WTC11 (cell line): Measurements from ENCODE around the gene KLC4. TPM values are rescaled to one million over a fixed set of nuclear protein-coding genes. Genes with fewer than 3 reads are reported as not detected.

ENCODE experiments used
- ATAC-seq: fragments of 200-7000 bp; cut with Tn5 transposase; 2 replicates; pipeline ENCODE4 v1.10.0; 2021; ENCODE audit warnings: mild to moderate bottlenecking, moderate library complexity
- CTCF ChIA-PET: fragments of 300-600 bp; sonication (Branson Sonifier 250); formaldehyde crosslinking; loops from one replicate; lab custom pipeline; 2021; ENCODE audit warnings: antibody characterized with exemption; lab: Charles Lee
- POLR2A ChIA-PET: fragments of 350-600 bp; sonication (Branson Sonifier 250); formaldehyde crosslinking; loops from one replicate; lab custom pipeline; 2021; ENCODE audit warnings: antibody characterized with exemption; lab: Charles Lee
- DNase-seq: peaks from one replicate; pipeline ENCODE4 v3.0.0; 2021; ENCODE audit warnings: low spot score
- H3K27ac Mint-ChIP-seq: 2 replicates; pipeline ENCODE4 v1.8.0; 2021; ENCODE audit warnings: mixed read lengths
- H3K27me3 Mint-ChIP-seq: 2 replicates; pipeline ENCODE4 v1.8.0; 2021; ENCODE audit warnings: low read depth, mild to moderate bottlenecking, moderate library complexity, mixed read lengths
- H3K36me3 Mint-ChIP-seq: 2 replicates; pipeline ENCODE4 v1.8.0; 2021; ENCODE audit warnings: mixed read lengths
- H3K4me1 Mint-ChIP-seq: 2 replicates; pipeline ENCODE4 v1.8.0; 2022; ENCODE audit warnings: mixed read lengths
- H3K4me3 Mint-ChIP-seq: 2 replicates; pipeline ENCODE4 v1.8.0; 2021; ENCODE audit warnings: mild to moderate bottlenecking, moderate library complexity, mixed read lengths
- H3K9me3 Mint-ChIP-seq: 2 replicates; pipeline ENCODE4 v1.8.0; 2021; ENCODE audit warnings: mixed read lengths
- CREB1 ChIP-seq: sonication (generic); formaldehyde crosslinking; IDR thresholded peaks from 2 replicates; pipeline ENCODE4 v1.8.0; 2023; ENCODE audit warnings: mild to moderate bottlenecking, missing genetic modification reagents
- CREM ChIP-seq: sonication (generic); formaldehyde crosslinking; IDR thresholded peaks from 2 replicates; pipeline ENCODE4 v1.8.1; 2022; ENCODE audit warnings: mild to moderate bottlenecking, missing genetic modification reagents, moderate library complexity
- FOXP1 ChIP-seq: sonication (generic); formaldehyde crosslinking; IDR thresholded peaks from 2 replicates; pipeline ENCODE4 v1.8.0; 2022; ENCODE audit warnings: missing genetic modification reagents, mild to moderate bottlenecking, moderate library complexity, borderline replicate concordance
- GRHL2 ChIP-seq: fragments of 250-450 bp; sonication (Bioruptor Pico); IDR thresholded peaks from 2 replicates; pipeline ENCODE4 v1.8.0; 2022; ENCODE audit warnings: mild to moderate bottlenecking, moderate library complexity; ENCODE audit not compliant: insufficient replicate concordance, severe bottlenecking
- IRF2 ChIP-seq: sonication (generic); formaldehyde crosslinking; IDR thresholded peaks from 2 replicates; pipeline ENCODE4 v1.8.0; 2022; ENCODE audit warnings: low read depth, missing genetic modification reagents, borderline replicate concordance
- KAT7 ChIP-seq: sonication (generic); formaldehyde crosslinking; IDR thresholded peaks from 2 replicates; pipeline ENCODE4 v1.8.1; 2023; ENCODE audit warnings: missing genetic modification reagents, mild to moderate bottlenecking, borderline replicate concordance
- MYBL2 ChIP-seq: sonication (generic); formaldehyde crosslinking; IDR thresholded peaks from 2 replicates; pipeline ENCODE4 v1.8.1; 2023; ENCODE audit warnings: mild to moderate bottlenecking, moderate library complexity, missing genetic modification reagents
- SOX15 ChIP-seq: fragments of 250-450 bp; sonication (Bioruptor Pico); IDR thresholded peaks from 2 replicates; pipeline ENCODE4 v1.9.0; 2021; ENCODE audit warnings: mild to moderate bottlenecking
- ZNF138 ChIP-seq: sonication (generic); formaldehyde crosslinking; conservative IDR thresholded peaks from 2 replicates; pipeline ENCODE4 v1.8.1; 2022; ENCODE audit warnings: mild to moderate bottlenecking, moderate library complexity, missing genetic modification reagents
- ZNF317 ChIP-seq: sonication (generic); formaldehyde crosslinking; IDR thresholded peaks from 2 replicates; pipeline ENCODE4 v1.8.1; 2023; ENCODE audit warnings: low read depth, mild to moderate bottlenecking, moderate library complexity, missing genetic modification reagents, borderline replicate concordance
- ZNF423 ChIP-seq: fragments of 250-450 bp; sonication (Bioruptor Pico); IDR thresholded peaks from 2 replicates; pipeline ENCODE4 v2.1.2; 2022; ENCODE audit warnings: mild to moderate bottlenecking, moderate library complexity
- total RNA-seq: library from RNA; stranded (reverse); gene quantifications from 3 replicates; pipeline ENCODE4 v1.2.3, GENCODE V29; 2021
- TF ChIP-seq, protein P1 (sequence below): fragments of 250-450 bp; sonication (Bioruptor Pico); conservative IDR thresholded peaks from 2 replicates; pipeline ENCODE4 v1.9.0; 2021; ENCODE audit warnings: mild to moderate bottlenecking
- TF ChIP-seq, protein P2 (sequence below): sonication (generic); formaldehyde crosslinking; IDR thresholded peaks from 2 replicates; pipeline ENCODE4 v1.8.1; 2022; ENCODE audit warnings: low read depth, missing genetic modification reagents, borderline replicate concordance
- TF ChIP-seq, protein P3 (sequence below): sonication (generic); formaldehyde crosslinking; IDR thresholded peaks from 2 replicates; pipeline ENCODE4 v1.8.1; 2023; ENCODE audit warnings: mild to moderate bottlenecking, missing genetic modification reagents, borderline replicate concordance
- TF ChIP-seq, protein P4 (sequence below): fragments of 250-450 bp; sonication (Bioruptor Pico); IDR thresholded peaks from 2 replicates; pipeline ENCODE4 v2.1.2; 2022; ENCODE audit warnings: mild to moderate bottlenecking, moderate library complexity
- TF ChIP-seq, protein P5 (sequence below): fragments of 250-450 bp; sonication (Bioruptor Pico); IDR thresholded peaks from 2 replicates; pipeline ENCODE4 v1.9.0; 2021; ENCODE audit warnings: mild to moderate bottlenecking, borderline replicate concordance
- TF ChIP-seq, protein P6 (sequence below): sonication (generic); formaldehyde crosslinking; IDR thresholded peaks from 2 replicates; pipeline ENCODE4 v1.8.0; 2023; ENCODE audit warnings: mild to moderate bottlenecking, missing genetic modification reagents

The KLC4 gene
- total RNA-seq, 1 experiment from 2014 or later, result 35.7 TPM

DNA sequence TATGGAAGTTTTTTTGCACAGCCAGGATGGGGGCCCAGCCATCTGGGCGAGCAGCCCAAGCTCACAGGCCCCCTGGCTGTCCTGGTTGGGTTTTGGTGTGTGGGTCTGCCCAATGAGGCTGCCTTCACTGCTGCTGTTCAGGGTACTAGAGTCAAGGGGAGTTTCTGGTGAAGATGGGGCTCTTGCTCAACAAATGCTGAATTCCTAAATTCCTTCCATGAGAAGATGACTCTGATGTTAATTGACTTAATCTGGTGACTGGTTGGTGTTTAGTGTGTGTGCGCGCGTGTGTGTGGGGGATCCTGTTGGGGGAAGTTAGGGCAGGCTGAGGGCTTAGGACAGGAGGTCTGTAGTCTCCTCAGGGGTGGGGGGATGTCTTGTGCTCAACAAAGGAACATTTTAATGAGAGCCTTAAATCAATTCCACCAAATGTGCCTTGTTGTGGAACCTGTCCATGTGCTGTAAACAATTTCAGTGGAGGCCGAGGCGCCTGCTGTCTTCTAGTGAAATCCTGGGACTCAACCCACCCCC lies 18.6 kb downstream of the KLC4 start:
- Mint-ChIP-seq H3K36me3 (no peaks in the 10 kb centered on the region), H3K27me3 (no peaks in the 10 kb centered on the region), H3K4me1 (peaks cover 35% of the 10 kb centered on the region), H3K4me3 (peak overlapping the region; percentile 84), H3K9me3 (no peaks in the 10 kb centered on the region)
- DNase-seq (no peak), ATAC-seq (no peak)
- CTCF ChIA-PET, result interaction anchor here (2.3 to 3.2 kb wide), 2 partner anchors 24 to 65 kb away, joined by 4 to 50 read pairs; partner anchors contain the start of gene CUL7
- POLR2A ChIA-PET, result interaction anchor here (2.6 kb wide), 1 partner anchor 19 kb away, joined by 10 read pairs; no protein-coding TSS in a partner anchor
- TF ChIP-seq, protein P1, sequence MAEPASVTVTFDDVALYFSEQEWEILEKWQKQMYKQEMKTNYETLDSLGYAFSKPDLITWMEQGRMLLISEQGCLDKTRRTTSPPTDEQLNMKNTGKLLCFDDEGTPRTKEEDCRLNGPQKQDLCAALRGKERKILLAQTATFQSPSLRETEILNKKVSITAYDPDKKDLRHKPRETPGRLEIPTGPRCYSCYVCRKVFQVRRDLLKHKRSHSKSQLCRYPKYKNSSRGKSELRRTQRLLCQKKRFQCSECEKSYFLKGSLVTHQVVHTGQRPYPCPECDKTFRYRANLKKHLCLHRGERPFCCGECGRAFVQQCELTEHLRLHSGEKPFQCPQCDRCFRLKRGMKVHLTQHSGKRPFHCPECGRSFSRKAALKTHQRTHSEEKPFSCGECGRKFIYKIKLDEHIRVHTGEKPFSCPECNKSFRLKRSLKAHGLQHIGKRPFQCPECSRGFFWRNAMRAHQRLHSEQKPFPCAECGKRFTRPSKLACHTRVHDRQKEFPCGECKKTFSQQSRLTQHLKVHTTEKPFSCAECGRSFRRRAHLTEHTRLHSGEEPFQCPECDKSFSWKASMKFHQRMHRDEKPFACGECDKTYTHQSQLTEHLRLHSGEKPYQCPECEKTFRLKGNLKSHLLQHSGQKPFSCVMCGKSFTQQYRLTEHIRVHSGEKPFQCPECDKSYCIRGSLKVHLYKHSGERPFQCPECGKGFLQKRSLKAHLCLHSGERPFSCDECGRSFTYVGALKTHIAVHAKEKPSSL, result no peak
- TF ChIP-seq ZNF317 (no peak), FOXP1 (CRISPR knock-in tag) (no peak), GRHL2 (CRISPR knock-in tag) (no peak), KAT7 (CRISPR knock-in tag) (no peak), MYBL2 (no peak), CREM (CRISPR knock-in tag) (no peak), IRF2 (no peak), ZNF423 (CRISPR knock-in tag) (no peak), SOX15 (CRISPR knock-in tag) (no peak), ZNF138 (CRISPR knock-in tag) (no peak), CREB1 (CRISPR knock-in tag) (no peak)
- TF ChIP-seq, protein P2, sequence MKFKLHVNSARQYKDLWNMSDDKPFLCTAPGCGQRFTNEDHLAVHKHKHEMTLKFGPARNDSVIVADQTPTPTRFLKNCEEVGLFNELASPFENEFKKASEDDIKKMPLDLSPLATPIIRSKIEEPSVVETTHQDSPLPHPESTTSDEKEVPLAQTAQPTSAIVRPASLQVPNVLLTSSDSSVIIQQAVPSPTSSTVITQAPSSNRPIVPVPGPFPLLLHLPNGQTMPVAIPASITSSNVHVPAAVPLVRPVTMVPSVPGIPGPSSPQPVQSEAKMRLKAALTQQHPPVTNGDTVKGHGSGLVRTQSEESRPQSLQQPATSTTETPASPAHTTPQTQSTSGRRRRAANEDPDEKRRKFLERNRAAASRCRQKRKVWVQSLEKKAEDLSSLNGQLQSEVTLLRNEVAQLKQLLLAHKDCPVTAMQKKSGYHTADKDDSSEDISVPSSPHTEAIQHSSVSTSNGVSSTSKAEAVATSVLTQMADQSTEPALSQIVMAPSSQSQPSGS, result no peak
- TF ChIP-seq, protein P3, sequence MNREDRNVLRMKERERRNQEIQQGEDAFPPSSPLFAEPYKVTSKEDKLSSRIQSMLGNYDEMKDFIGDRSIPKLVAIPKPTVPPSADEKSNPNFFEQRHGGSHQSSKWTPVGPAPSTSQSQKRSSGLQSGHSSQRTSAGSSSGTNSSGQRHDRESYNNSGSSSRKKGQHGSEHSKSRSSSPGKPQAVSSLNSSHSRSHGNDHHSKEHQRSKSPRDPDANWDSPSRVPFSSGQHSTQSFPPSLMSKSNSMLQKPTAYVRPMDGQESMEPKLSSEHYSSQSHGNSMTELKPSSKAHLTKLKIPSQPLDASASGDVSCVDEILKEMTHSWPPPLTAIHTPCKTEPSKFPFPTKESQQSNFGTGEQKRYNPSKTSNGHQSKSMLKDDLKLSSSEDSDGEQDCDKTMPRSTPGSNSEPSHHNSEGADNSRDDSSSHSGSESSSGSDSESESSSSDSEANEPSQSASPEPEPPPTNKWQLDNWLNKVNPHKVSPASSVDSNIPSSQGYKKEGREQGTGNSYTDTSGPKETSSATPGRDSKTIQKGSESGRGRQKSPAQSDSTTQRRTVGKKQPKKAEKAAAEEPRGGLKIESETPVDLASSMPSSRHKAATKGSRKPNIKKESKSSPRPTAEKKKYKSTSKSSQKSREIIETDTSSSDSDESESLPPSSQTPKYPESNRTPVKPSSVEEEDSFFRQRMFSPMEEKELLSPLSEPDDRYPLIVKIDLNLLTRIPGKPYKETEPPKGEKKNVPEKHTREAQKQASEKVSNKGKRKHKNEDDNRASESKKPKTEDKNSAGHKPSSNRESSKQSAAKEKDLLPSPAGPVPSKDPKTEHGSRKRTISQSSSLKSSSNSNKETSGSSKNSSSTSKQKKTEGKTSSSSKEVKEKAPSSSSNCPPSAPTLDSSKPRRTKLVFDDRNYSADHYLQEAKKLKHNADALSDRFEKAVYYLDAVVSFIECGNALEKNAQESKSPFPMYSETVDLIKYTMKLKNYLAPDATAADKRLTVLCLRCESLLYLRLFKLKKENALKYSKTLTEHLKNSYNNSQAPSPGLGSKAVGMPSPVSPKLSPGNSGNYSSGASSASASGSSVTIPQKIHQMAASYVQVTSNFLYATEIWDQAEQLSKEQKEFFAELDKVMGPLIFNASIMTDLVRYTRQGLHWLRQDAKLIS (CRISPR knock-in tag), result no peak
- TF ChIP-seq, protein P4, sequence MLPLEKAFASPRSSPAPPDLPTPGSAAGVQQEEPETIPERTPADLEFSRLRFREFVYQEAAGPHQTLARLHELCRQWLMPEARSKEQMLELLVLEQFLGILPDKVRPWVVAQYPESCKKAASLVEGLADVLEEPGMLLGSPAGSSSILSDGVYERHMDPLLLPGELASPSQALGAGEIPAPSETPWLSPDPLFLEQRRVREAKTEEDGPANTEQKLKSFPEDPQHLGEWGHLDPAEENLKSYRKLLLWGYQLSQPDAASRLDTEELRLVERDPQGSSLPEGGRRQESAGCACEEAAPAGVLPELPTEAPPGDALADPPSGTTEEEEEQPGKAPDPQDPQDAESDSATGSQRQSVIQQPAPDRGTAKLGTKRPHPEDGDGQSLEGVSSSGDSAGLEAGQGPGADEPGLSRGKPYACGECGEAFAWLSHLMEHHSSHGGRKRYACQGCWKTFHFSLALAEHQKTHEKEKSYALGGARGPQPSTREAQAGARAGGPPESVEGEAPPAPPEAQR (CRISPR knock-in tag), result no peak
- TF ChIP-seq, protein P5, sequence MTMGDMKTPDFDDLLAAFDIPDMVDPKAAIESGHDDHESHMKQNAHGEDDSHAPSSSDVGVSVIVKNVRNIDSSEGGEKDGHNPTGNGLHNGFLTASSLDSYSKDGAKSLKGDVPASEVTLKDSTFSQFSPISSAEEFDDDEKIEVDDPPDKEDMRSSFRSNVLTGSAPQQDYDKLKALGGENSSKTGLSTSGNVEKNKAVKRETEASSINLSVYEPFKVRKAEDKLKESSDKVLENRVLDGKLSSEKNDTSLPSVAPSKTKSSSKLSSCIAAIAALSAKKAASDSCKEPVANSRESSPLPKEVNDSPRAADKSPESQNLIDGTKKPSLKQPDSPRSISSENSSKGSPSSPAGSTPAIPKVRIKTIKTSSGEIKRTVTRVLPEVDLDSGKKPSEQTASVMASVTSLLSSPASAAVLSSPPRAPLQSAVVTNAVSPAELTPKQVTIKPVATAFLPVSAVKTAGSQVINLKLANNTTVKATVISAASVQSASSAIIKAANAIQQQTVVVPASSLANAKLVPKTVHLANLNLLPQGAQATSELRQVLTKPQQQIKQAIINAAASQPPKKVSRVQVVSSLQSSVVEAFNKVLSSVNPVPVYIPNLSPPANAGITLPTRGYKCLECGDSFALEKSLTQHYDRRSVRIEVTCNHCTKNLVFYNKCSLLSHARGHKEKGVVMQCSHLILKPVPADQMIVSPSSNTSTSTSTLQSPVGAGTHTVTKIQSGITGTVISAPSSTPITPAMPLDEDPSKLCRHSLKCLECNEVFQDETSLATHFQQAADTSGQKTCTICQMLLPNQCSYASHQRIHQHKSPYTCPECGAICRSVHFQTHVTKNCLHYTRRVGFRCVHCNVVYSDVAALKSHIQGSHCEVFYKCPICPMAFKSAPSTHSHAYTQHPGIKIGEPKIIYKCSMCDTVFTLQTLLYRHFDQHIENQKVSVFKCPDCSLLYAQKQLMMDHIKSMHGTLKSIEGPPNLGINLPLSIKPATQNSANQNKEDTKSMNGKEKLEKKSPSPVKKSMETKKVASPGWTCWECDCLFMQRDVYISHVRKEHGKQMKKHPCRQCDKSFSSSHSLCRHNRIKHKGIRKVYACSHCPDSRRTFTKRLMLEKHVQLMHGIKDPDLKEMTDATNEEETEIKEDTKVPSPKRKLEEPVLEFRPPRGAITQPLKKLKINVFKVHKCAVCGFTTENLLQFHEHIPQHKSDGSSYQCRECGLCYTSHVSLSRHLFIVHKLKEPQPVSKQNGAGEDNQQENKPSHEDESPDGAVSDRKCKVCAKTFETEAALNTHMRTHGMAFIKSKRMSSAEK (CRISPR knock-in tag), result no peak
- TF ChIP-seq, protein P6, sequence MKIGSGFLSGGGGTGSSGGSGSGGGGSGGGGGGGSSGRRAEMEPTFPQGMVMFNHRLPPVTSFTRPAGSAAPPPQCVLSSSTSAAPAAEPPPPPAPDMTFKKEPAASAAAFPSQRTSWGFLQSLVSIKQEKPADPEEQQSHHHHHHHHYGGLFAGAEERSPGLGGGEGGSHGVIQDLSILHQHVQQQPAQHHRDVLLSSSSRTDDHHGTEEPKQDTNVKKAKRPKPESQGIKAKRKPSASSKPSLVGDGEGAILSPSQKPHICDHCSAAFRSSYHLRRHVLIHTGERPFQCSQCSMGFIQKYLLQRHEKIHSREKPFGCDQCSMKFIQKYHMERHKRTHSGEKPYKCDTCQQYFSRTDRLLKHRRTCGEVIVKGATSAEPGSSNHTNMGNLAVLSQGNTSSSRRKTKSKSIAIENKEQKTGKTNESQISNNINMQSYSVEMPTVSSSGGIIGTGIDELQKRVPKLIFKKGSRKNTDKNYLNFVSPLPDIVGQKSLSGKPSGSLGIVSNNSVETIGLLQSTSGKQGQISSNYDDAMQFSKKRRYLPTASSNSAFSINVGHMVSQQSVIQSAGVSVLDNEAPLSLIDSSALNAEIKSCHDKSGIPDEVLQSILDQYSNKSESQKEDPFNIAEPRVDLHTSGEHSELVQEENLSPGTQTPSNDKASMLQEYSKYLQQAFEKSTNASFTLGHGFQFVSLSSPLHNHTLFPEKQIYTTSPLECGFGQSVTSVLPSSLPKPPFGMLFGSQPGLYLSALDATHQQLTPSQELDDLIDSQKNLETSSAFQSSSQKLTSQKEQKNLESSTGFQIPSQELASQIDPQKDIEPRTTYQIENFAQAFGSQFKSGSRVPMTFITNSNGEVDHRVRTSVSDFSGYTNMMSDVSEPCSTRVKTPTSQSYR, result no peak
- TF ChIP-seq, all 79 proteins: peak for 0
- peak overlapping the region; percentile 69 for H3K27ac Mint-ChIP-seq
